CD4-positive, alpha-beta T cell (primary cell): ENCODE results near the gene TARS3. TPM values are rescaled to one million over a fixed set of nuclear protein-coding genes. Genes with fewer than 3 reads are reported as not detected.

Experiments
- ATAC-seq: fragments of 200-7000 bp; cut with Tn5 transposase; one replicate; pipeline ENCODE4 v1.10.0; 2022; ENCODE audit warnings: mild to moderate bottlenecking; ENCODE audit not compliant: poor library complexity
- CTCF ChIA-PET: fragments of 350-600 bp; sonication (Branson Sonifier 250); formaldehyde crosslinking; loops from one replicate; lab custom pipeline; 2021; ENCODE audit warnings: antibody characterized with exemption, inconsistent platforms; lab: Charles Lee
- POLR2A ChIA-PET: fragments of 350-600 bp; sonication (Branson Sonifier 250); formaldehyde crosslinking; loops from one replicate; lab custom pipeline; 2021; ENCODE audit warnings: antibody characterized with exemption, inconsistent platforms; lab: Charles Lee
- DNase-seq, 14 experiments: peaks; one replicate each; pipeline ENCODE4 v3.0.0-alpha.2; 2013 to 2020; ENCODE audit warnings: mixed read lengths in 2 of 14
- H3K27ac ChIP-seq, 2 donors: one replicate each; pipeline versions ENCODE4 v1.5.1 to v1.7.0; 2013; ENCODE audit warnings: low read length in 2 of 2, low read depth in 1 of 2, mild to moderate bottlenecking in 1 of 2
- H3K27me3 ChIP-seq, 2 experiments: 1 replicate in 1 of 2; 2 replicates in 1 of 2; pipeline versions ENCODE4 v1.6.1 to v1.7.0; 2013; ENCODE audit warnings: low read length in 2 of 2, control low read depth in 1 of 2, mild to moderate bottlenecking in 1 of 2, moderate library complexity in 1 of 2; ENCODE audit not compliant: insufficient read depth in 2 of 2, control insufficient read depth in 1 of 2
- H3K36me3 ChIP-seq: one replicate; pipeline ENCODE4 v1.6.1; 2013; ENCODE audit warnings: low read length, control low read depth; ENCODE audit not compliant: insufficient read depth
- H3K4me1 ChIP-seq: one replicate; pipeline ENCODE4 v1.6.1; 2013; ENCODE audit warnings: low read length, control low read depth; ENCODE audit not compliant: insufficient read depth
- H3K4me3 ChIP-seq: one replicate; pipeline ENCODE4 v1.5.1; 2013; ENCODE audit warnings: mild to moderate bottlenecking, low read length, moderate library complexity
- H3K9me3 ChIP-seq, 2 experiments: 1 replicate in 1 of 2; 2 replicates in 1 of 2; pipeline versions ENCODE4 v1.6.1 to v1.7.0; 2013; ENCODE audit warnings: low read length in 2 of 2, mild to moderate bottlenecking in 2 of 2, control low read depth in 1 of 2, moderate library complexity in 1 of 2; ENCODE audit not compliant: control insufficient read depth in 1 of 2, insufficient read depth in 1 of 2
- H3K27ac Mint-ChIP-seq: one replicate; pipeline ENCODE4 v1.8.0; 2020; ENCODE audit warnings: mixed read lengths
- H3K27me3 Mint-ChIP-seq: one replicate; pipeline ENCODE4 v1.8.0; 2021; ENCODE audit warnings: mixed read lengths
- H3K36me3 Mint-ChIP-seq: one replicate; pipeline ENCODE4 v1.8.0; 2021; ENCODE audit warnings: low read depth, mixed read lengths
- H3K4me1 Mint-ChIP-seq: one replicate; pipeline ENCODE4 v1.8.0; 2021; ENCODE audit warnings: low read depth, mixed read lengths
- H3K4me3 Mint-ChIP-seq: one replicate; pipeline ENCODE4 v1.8.0; 2020; ENCODE audit warnings: mild to moderate bottlenecking, mixed read lengths
- H3K9me3 Mint-ChIP-seq: one replicate; pipeline ENCODE4 v1.8.0; 2020; ENCODE audit warnings: mixed read lengths
- intact Hi-C, 2 experiments: fragments of 100-400 bp; cut with DNase I in 1 of 2; cut with micrococcal nuclease in 1 of 2; formaldehyde crosslinking; loops; one replicate each; pipeline versions ENCODE4 v1.15.1 to v1.9.0; 2023 to 2025; cut with DNase I, micrococcal nuclease
- total RNA-seq, 174 experiments: library from RNA in 2 of 174; stranded (reverse) in 2 of 174; gene quantifications; one replicate each; pipeline ENCODE4 v1.2.3 and lab custom pipeline; 2021 to 2026
- TF ChIP-seq, protein P1 (sequence below): fragments of 200-600 bp; IDR thresholded peaks from one replicate; pipeline ENCODE4 v1.8.0; 2022; ENCODE audit warnings: antibody characterized with exemption, mild to moderate bottlenecking

The TARS3 gene
- total RNA-seq, 2 experiments from 2014 or later = 16.6 to 18.1 TPM

DNA sequence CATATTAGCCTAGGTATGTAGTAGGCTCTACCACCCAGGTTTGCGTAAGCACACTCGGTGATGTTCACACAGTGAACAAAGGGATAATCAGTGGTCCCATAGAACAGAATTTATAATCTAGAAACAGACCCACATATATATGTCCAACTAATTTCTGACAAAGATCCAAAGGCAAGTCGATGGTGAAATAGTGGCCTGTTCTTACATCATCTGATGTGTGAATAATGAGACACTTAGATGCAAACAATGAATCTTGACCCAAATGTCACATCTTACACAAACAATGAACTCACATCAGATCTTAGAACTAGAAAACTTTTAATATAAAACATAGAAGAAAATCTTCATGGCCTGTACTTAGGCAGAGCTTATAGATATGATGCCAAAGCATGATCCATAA is 54.5 kb downstream of the TARS3 start:
- CTCF ChIA-PET = no interaction called here
- H3K36me3 Mint-ChIP-seq = peaks cover 82% of the 10 kb centered on the region

DNA sequence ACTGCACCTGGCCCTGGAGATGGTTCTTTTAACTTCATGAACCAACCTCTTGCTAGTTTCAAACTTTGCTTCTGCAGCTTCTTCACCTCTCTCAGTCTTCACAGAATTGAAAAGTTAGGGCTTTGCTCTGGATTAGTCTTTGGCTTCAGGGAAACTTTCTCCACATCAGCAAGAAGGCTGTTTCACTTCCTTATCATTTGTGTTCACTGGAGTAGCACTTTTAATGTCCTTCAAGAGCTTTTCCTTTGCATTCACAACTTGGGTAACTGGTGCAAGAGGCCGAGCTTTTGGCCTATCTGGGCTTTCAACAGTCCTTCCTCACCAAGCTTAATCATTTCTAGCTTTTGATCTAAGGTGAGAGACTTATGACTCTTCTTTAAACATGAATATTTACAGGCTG is 56.4 kb downstream of the TARS3 start:
- no peaks in the 10 kb centered on the region for H3K4me1 Mint-ChIP-seq
- H3K27ac Mint-ChIP-seq = no peak overlapping the region
- intact Hi-C loops = no loop called here
- Histone ChIP-seq H3K4me3 (no peak overlapping the region), H3K27ac (no peak overlapping the region), H3K27me3 (no peaks in the 10 kb centered on the region), H3K9me3 (no peaks in the 10 kb centered on the region), H3K36me3 (peaks cover 49% of the 10 kb centered on the region), H3K4me1 (no peaks in the 10 kb centered on the region)
- H3K9me3 Mint-ChIP-seq = no peaks in the 10 kb centered on the region
- H3K36me3 Mint-ChIP-seq = peaks cover 75% of the 10 kb centered on the region
- no peak for ATAC-seq
- ChIA-PET POLR2A (no interaction called here), CTCF (no interaction called here)
- no peak overlapping the region for H3K4me3 Mint-ChIP-seq
- TF ChIP-seq, protein P1, sequence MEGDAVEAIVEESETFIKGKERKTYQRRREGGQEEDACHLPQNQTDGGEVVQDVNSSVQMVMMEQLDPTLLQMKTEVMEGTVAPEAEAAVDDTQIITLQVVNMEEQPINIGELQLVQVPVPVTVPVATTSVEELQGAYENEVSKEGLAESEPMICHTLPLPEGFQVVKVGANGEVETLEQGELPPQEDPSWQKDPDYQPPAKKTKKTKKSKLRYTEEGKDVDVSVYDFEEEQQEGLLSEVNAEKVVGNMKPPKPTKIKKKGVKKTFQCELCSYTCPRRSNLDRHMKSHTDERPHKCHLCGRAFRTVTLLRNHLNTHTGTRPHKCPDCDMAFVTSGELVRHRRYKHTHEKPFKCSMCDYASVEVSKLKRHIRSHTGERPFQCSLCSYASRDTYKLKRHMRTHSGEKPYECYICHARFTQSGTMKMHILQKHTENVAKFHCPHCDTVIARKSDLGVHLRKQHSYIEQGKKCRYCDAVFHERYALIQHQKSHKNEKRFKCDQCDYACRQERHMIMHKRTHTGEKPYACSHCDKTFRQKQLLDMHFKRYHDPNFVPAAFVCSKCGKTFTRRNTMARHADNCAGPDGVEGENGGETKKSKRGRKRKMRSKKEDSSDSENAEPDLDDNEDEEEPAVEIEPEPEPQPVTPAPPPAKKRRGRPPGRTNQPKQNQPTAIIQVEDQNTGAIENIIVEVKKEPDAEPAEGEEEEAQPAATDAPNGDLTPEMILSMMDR = no peak
- no peak for DNase-seq
- H3K27me3 Mint-ChIP-seq = no peaks in the 10 kb centered on the region

More for the DNA sequence above, 54.5 kb downstream of the TARS3 start:
- DNase-seq (no peak), ATAC-seq (no peak)
- Mint-ChIP-seq H3K27ac (no peak overlapping the region), H3K27me3 (no peaks in the 10 kb centered on the region), H3K9me3 (no peaks in the 10 kb centered on the region), H3K4me3 (no peak overlapping the region), H3K4me1 (no peaks in the 10 kb centered on the region)
- H3K36me3 ChIP-seq = peaks cover 64% of the 10 kb centered on the region
- intact Hi-C loops = no loop called here
- H3K4me1 ChIP-seq = no peaks in the 10 kb centered on the region
- TF ChIP-seq, protein P1 = no peak
- no peaks in the 10 kb centered on the region for H3K27me3 ChIP-seq
- H3K4me3 ChIP-seq = no peak overlapping the region
- POLR2A ChIA-PET = no interaction called here
- H3K9me3 ChIP-seq = no peaks in the 10 kb centered on the region
- no peak overlapping the region for H3K27ac ChIP-seq

DNA sequence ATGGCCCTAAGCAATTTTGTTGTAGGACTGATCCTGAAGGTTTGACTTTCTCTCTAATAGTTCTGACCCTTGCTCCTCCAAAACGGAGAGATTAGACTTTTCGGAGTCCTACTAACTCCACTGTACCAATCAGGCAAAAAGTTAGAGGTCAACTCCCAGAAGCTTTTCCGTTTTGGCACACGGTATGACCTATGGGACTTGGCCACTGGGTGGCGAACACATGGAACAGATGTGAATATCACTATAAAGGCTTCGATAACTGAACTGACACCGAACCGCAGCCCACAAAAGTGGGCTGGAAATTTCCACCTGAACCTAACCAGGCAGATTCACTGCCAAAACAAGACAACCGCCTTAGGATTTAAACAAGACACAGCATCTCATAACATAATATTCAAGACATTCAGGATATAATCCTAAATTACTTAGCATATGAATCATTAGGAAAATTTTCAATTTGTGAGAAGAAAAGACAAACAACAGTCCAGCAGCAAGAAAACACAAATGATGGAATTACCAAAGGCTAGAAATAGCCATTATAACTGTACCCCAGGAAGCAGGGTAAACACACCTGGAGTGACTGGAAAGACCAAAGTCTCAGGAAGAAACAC is 59.9 kb downstream of the TARS3 start:
- Histone ChIP-seq H3K27ac (no peak overlapping the region), H3K9me3 (no peaks in the 10 kb centered on the region), H3K27me3 (no peaks in the 10 kb centered on the region), H3K4me3 (no peak overlapping the region), H3K4me1 (no peaks in the 10 kb centered on the region), H3K36me3 (peaks cover 33% of the 10 kb centered on the region)
- TF ChIP-seq, protein P1 = no peak
- Mint-ChIP-seq H3K4me3 (no peak overlapping the region), H3K27me3 (no peaks in the 10 kb centered on the region), H3K9me3 (no peaks in the 10 kb centered on the region), H3K36me3 (peaks cover 61% of the 10 kb centered on the region), H3K27ac (peak overlapping the region; percentile 64), H3K4me1 (no peaks in the 10 kb centered on the region)
- CTCF ChIA-PET = no interaction called here
- DNase-seq = no peak
- intact Hi-C loops = no loop called here
- no peak for ATAC-seq
- POLR2A ChIA-PET = no interaction called here
